Right ventricle myocardium inferior (tissue), 1 donor: ENCODE results near the gene PCSK5. TPM values are rescaled to one million over a fixed set of nuclear protein-coding genes. Genes with fewer than 3 reads are reported as not detected.
"Not testable (repeated sequence)": the region's sequence is repeated elsewhere in the genome, so short reads cannot be mapped to it uniquely, and the experiment has no call there.

Experiments used
- ATAC-seq: fragments of 200-7000 bp; cut with Tn5 transposase; one replicate; pipeline ENCODE4 v1.9.1; 2020; ENCODE audit warnings: mild to moderate bottlenecking, moderate library complexity
- DNase-seq: peaks from one replicate; pipeline ENCODE4 v3.0.0; 2021; ENCODE audit errors: missing footprints
- intact Hi-C: fragments of 100-400 bp; cut with DNase I; formaldehyde crosslinking; loops from one replicate; pipeline ENCODE4 v1.11.0; 2022
- long read RNA-seq: library from polyadenylated mRNA; unstranded; transcript quantifications from one replicate; pipeline ENCODE4 v2.0.0, GENCODE V29; 2021
- total RNA-seq: library from RNA; stranded (reverse); fragmentation: NEBNext Ultra II Directional; extraction: Animal tissue kit (Norgen Biotek cat#: 25700); gene quantifications from one replicate; pipeline ENCODE4 v1.2.1, GENCODE V29; 2021
- donor health status: DM: no; HTN: yes; CAD: no; lungs with severe emphysema.

The PCSK5 gene
- total RNA-seq = 4.5 TPM
- long read RNA-seq, full-length matches to known transcripts = 7 of 10 reads
- long read RNA-seq, partial matches to known transcripts = 0 of 10 reads
- long read RNA-seq, other reads (novel, unspliced or antisense) = 3 of 10 reads

DNA sequence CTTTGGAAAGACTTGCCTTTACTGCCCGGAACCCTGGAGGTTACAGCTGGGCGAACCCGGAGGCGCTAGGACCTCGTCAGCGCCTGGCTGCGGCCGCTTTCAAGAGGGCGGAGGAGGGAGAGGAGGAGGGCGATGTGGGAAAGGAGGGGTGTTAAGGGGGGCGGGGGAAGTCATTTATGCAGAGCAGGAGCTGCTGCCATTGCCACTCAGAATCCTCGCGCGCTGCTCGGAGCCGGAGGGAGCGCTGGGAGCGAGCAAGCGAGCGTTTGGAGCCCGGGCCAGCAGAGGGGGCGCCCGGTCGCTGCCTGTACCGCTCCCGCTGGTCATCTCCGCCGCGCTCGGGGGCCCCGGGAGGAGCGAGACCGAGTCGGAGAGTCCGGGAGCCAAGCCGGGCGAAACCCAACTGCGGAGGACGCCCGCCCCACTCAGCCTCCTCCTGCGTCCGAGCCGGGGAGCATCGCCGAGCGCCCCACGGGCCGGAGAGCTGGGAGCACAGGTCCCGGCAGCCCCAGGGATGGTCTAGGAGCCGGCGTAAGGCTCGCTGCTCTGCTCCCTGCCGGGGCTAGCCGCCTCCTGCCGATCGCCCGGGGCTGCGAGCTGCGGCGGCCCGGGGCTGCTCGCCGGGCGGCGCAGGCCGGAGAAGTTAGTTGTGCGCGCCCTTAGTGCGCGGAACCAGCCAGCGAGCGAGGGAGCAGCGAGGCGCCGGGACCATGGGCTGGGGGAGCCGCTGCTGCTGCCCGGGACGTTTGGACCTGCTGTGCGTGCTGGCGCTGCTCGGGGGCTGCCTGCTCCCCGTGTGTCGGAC is at the start of gene PCSK5:
TSS of gene PCSK5 (plus strand) at position 202 of the 805 bp plus-strand sequence. CDS start at position 711, 509 bp downstream.
- intact Hi-C loops = loop anchor here (10.0 kb wide), 2 partner anchors 274 to 404 kb away; no protein-coding TSS in a partner anchor
- ATAC-seq = peak; percentile 98
- DNase-seq = peak; percentile 92

DNA sequence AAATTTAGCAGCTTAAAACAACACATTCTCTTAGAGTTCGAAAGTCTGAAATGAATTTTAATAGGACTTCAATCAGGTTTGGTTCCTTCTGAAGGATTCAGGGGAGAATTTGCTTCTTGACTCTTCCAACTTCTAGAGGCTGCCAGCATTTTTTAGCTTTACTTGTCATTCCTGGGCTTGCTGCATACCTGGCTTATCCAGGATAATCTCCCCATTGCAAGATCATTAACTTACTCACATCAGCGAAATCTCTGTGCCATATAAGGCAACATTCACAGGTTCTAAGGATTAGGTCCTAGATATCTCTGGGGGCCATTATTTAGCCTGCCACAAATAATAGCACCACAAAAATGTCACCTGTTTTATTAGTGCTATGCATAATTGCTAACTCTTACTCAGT is 46.2 kb upstream of the PCSK5 start:
- intact Hi-C loops = no loop called here
- DNase-seq = no peak
- no peak for ATAC-seq

DNA sequence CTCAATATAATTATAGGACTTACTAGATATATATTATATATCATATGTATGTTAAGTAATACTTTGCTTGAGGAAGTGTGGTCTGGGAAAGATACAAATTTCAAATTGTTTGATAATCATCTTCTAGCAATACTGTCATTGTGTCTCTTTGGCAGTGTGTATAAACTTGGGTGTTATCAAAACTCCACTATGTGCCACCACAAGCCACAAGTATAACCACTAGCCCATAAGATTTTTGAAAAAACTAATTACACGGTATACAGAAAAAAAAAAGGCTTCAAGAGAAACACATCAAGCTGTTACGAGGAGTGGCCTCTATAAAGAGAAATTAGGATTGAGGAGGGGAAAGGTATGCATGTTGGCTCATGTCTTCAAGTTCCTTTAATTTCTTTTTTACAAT is 44.7 kb upstream of the PCSK5 start:
- ATAC-seq = no peak
- no peak for DNase-seq
- intact Hi-C loops = no loop called here

DNA sequence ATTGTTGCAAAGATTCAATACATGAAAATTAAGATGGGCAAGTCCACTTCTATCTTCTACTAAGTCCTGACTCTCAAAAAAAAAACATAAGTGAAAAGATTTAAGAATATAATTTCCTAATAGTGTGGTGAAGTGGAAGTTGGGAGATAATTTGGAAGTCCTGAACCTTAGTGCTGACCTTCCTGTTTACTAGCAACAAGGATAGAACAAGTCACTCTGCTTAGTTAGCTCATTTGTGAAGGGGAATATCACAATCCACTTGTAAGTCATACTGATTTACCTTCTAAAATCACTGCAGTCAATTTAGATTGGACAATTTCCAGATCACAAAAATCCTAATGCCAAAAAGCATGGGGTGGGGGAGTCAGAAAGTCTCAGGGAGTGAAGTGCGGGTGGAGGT is 43.4 kb upstream of the PCSK5 start:
- ATAC-seq = no peak
- intact Hi-C loops = no loop called here
- no peak for DNase-seq

DNA sequence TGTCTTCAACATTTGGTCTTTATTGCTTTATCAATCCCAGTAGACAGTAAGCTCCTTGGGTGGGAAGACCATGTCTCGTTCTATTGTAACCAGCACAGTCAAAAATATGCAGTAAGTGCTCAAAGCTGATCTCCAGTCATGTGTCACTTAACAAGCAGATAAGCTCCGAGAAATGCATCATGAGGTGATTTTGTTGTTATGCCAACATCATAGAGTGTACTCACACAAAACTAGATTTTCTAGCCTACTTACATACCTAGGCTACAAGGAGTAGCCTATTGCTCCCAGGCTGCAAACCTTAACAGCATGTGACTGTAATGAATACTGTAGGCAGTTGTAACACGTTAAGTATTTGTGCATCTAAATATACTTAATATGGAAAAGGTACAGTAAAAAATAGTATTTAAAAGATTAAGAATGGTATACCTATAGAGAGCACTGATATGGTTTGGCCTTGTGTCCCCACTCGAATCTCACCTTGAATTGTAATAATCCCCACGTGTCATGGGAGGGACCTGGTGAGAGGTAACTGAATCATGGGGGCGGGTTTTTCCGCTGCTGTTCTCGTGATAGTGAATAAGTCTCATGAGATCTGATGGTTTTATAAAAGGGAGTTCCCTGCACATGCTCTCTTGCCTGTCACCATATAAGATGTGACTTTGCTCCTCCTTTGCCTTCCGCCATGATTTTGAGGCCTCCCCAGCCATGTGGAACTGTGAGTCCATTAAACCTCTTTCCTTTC is 39.8 kb upstream of the PCSK5 start:
- intact Hi-C loops = loop anchor here (10.0 kb wide), 1 partner anchor 156 kb away; no protein-coding TSS in a partner anchor
- ATAC-seq (peak; percentile 54), DNase-seq (no peak)

DNA sequence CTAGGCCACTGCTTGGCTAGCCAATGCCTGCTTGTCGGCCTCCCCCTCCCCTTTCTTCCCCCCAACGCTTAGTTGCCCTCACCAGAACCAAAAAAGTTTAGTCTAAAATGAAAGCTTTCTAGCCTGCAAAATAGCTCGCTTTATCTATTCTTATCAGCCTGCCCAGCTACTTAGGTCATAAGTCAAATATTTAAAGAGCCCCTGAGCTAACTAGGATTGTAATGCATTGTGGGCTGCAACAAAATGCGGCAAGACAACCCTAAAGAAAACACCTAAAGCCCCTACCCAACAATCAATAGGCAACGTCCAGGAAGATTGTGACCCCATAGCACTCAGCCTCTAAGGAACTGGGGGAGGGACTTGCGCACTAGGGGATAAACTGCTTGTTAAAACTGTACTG is 38.6 kb upstream of the PCSK5 start:
- no peak for DNase-seq
- intact Hi-C loops = loop anchor here (10.0 kb wide), 1 partner anchor 157 kb away; no protein-coding TSS in a partner anchor
- ATAC-seq = no peak

DNA sequence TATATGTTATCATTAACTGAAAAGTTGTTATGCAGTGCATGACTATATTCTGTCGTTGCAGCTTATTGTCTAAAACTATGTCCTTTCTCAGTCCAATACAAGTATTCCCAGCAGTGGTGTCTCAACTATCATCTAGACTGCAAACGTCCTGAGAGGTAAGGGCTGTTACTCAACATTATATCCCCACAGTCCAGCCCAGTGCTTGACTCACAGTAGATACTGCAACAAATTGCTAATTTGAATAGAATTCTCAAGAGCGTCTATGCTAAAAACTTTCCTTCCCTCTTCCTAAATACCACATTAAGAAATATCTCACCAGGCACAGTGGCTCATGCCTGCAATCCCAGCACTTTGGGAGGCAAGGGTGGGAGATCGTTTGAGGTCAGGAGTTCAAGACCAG is 37.7 kb upstream of the PCSK5 start:
- ATAC-seq (no peak), DNase-seq (no peak)
- intact Hi-C loops = loop anchor here (10.0 kb wide), 1 partner anchor 158 kb away; no protein-coding TSS in a partner anchor

DNA sequence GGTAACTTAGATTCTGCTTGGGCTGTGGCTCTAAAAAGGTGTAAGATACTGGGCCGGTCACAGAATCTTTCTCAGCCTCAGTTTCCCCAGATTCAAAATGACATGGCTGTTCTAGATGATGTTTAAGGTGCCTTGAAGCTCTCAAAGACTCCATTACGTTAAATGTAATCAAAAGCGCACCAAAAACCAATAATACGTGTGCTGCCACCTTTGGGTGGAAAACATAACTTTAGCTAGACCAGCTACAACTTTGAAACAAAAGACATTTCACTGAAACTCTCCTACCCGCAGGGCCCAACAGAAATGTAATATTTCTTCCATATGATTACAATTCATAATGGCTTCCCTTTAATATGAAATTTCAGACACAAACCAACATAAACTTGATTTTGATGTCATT is 35.0 kb upstream of the PCSK5 start:
- intact Hi-C loops = loop anchor here (5.0 to 10.0 kb wide), 4 partner anchors 161 to 588 kb away; no protein-coding TSS in a partner anchor
- DNase-seq (no peak), ATAC-seq (peak; percentile 34)

DNA sequence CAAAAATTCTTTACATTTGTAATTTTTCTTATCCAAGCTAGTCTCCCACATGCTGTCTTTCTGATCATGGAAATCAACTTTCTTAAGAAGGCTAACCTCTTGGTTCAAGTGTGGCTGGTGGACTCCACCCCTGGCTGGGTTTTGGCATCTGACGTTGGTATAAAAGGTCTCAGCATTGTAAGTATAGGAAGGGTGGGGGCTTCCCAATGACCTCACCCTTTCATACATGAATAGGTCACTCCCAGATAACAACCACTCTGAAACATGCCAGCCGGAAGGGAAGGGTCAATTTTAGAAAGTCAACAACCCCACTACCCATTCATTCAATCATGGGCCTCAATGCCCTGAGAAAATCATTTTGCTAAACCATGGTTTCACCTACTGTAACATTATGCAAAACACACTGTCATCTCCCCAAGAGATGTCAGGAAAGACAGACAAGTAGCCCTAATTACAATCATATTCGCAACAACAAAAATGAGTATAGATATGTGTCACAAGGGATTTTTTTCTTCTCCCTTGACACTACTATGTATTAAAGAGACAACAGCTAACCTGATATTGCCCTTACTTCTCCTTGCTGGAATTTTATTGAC is 31.9 kb upstream of the PCSK5 start:
- DNase-seq (no peak), ATAC-seq (no peak)
- intact Hi-C loops = loop anchor here (5.0 to 10.0 kb wide), 4 partner anchors 164 to 591 kb away; no protein-coding TSS in a partner anchor

DNA sequence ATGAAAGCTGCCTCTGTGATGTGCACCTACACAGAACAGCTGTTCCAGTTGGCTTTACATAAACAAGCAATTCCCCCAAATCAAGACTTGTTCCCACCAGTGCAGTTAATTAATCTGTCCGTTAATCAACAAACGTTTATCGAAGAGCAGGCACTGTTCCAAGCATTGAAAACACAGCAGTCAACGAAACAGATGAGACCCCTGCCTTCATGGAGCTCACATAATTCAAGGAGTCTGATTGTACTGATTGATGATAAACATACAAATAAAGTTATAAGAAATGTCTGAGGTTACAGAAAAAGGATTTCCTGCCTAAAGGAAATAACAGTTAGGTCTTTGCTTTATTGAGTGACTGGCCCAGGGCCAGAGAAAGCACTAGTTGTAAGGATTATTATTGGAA is 26.2 kb upstream of the PCSK5 start:
- intact Hi-C loops = loop anchor here (10.0 kb wide), 1 partner anchor 441 kb away; no protein-coding TSS in a partner anchor
- DNase-seq (no peak), ATAC-seq (no peak)

DNA sequence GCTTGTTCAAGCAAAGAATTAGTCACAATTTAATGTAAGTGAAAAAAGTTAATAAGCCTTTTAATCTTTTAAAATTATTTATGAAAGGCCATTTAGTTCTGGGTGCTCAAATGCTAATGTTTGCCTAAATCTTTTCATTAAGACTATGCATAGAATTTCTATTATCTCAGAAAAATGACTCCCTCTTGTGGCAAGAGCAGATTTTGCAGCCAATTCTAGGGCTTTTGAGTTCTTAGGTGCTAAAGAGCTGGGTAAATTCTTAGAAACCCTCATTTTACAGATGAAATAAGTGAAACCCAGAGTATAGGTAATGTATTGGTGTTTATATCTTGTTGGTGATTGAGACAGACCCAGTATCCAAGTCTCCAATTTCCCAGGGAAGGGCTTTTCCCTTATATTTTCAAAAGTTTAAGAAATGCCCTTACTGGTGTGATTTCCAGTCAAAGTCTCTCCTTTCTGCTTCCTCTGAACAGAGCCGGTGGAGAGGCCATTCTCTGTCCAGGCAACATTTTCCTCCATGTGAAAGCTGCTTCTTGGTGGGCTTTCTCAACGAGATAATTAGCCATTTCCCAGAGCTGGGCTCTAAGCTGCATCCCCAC is 24.1 kb upstream of the PCSK5 start:
- DNase-seq (no peak), ATAC-seq (no peak)
- intact Hi-C loops = loop anchor here (2.0 to 10.0 kb wide), 2 partner anchors 438 to 666 kb away; no protein-coding TSS in a partner anchor

DNA sequence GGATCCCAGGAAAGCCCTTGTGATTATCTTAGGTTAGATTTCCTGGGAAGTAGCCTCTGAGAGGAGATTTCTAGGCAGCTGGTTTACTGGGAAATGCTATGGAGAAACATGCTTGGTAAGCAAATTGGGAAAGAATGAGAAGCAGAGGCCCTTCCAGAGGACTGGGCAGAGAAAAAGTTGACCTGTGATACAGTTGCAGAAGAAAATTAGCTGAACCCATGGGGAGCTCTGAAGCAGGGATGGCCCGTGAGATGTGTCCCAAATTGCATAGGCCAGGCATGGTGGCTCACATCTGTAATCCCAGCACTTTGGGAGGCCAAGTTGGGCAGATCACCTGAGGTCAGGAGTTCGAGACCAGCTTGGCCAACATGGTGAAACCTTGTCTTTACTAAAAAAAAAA is 21.9 kb upstream of the PCSK5 start:
- not testable (repeated sequence) for DNase-seq, ATAC-seq

DNA sequence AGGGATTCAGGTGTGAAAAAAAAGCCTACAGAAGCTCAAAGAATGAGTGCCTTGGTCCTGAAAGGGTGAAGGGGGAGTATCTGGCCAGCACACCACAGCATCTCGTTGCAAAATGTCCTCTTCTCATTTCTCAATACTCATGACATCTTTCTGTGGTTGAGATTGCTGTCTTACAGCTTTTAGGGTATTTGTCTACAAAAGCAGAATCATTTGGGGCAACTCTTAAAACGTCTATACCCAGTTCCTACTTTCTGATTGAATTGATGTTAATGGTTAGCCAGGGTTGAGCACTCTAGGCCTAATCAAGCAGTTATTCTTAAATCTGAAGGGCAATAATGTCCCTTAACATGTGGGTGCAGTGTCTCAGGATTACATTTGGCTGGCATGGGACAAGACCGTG is 21.2 kb upstream of the PCSK5 start:
- DNase-seq (no peak), ATAC-seq (no peak)
- intact Hi-C loops = loop anchor here (10.0 kb wide), 1 partner anchor 436 kb away; no protein-coding TSS in a partner anchor

More for the DNA sequence above, 21.9 kb upstream of the PCSK5 start:
- intact Hi-C loops = loop anchor here (10.0 kb wide), 1 partner anchor 436 kb away; no protein-coding TSS in a partner anchor

DNA sequence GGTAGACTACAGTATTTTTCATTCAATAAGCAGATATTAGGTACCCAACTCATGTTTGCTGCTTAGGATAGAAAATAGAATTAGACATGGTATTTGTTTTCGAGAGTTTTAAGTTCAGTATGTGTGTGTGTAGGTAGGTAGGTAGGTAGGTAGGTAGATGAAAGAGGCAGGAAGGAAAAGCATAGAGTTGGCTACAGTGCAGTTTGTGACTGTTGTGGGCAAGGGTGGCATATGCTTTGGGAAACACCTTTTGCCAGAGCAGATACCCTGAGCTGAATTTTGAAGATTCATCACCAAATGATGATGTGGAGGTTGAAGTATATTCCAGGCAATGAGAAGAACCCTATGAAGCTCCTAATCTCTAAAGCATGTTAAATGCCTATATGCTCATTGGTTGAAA is 20.0 kb upstream of the PCSK5 start:
- intact Hi-C loops = no loop called here
- ATAC-seq (no peak), DNase-seq (no peak)

DNA sequence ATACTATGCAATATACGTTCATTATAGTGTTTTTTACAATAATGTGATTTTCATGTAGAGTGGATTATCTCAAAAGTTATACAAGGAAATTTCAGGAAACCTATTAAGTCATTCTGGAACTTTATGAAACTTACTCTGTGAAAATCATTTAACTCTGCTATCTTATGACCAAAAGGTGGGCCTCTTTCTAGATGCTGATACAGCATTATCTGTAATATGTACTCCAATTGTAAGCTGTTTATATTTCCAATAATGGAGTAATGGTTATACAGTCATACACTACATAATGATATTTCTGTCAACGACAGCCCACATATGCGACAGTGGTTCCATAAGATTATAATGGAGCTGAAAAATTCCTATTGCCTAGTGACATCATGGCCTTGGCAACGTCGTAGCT is 18.8 kb upstream of the PCSK5 start:
- intact Hi-C loops = no loop called here
- DNase-seq (no peak), ATAC-seq (no peak)

DNA sequence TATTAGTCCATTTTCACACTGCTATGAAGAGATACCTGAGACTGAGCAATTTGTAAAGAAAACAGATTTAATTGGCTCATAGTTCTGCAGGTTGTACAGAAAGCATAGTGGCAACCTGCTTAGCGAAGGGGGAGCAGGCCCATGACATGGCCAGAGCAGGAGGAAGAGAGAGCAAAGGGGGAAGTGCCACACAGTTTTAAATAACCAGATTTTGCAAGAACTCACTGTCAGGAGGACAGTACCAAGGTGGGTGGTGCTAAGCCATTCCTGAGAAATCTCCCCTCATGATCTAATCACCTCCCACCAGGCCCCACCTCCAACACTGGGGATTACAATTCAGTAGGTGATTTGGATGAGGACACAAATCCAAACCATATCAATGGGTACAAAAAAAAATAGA is 16.8 kb upstream of the PCSK5 start:
- intact Hi-C loops = no loop called here
- ATAC-seq (no peak), DNase-seq (no peak)

DNA sequence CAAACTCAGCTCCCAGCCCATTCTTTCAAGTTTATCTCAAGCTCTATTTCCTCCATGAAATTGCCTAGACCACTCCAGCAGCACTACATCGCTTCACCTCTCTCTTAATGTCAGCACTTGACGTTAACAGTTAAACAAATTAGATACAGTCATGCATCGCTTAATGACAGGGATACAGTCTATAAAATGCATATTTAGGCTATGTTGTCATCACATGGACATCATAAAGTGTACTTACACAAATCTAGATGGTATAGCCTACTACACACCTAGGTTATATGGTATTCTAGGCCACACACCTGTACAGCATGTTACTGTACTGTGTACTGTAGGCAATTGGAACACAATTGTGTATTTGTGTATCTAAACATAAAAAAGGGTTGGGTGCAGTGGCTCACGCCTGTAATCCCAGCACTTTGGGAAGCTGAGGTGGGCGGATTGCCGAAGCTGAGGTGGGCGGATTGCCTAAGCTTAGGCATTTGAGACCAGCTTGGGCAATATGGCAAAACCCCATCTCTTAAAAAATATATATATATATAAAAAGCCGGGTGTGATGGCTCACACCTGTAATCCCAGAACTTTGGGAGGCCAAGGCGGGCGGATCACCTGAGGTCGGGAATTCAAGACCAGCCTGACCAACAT is 13.4 kb upstream of the PCSK5 start:
- intact Hi-C loops = no loop called here
- ATAC-seq (no peak), DNase-seq (no peak)

DNA sequence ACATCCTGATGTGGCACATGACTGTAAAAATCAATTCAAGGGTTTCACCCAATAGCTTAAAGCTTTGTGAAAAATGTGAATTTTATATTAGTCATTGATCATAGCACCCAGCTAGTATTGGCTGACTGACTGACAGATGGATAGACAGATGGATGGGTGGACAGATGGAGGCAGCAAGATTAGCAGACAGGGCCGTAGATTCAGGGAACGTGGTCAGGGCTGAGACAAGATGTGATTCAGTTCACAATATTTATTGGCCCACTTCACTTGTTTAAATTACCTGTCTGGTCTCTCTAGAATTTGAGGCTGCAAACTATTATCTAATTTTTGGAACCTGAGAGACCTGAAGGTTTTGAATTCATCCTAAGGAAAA is 12.0 kb upstream of the PCSK5 start:
- DNase-seq = no peak
- no peak for ATAC-seq
- intact Hi-C loops = no loop called here
